ENCODE measurements around the gene VEZT. TPM values are rescaled to one million over a fixed set of nuclear protein-coding genes. Genes with fewer than 3 reads are reported as not detected.

Gene VEZT
- total and polyA plus RNA-seq, 9 of the 15 experiments (the other 6 are each of a cell fraction or from before 2014, with no cell fraction given) = 16.1 to 61.5 (median 32.6) TPM

DNA sequence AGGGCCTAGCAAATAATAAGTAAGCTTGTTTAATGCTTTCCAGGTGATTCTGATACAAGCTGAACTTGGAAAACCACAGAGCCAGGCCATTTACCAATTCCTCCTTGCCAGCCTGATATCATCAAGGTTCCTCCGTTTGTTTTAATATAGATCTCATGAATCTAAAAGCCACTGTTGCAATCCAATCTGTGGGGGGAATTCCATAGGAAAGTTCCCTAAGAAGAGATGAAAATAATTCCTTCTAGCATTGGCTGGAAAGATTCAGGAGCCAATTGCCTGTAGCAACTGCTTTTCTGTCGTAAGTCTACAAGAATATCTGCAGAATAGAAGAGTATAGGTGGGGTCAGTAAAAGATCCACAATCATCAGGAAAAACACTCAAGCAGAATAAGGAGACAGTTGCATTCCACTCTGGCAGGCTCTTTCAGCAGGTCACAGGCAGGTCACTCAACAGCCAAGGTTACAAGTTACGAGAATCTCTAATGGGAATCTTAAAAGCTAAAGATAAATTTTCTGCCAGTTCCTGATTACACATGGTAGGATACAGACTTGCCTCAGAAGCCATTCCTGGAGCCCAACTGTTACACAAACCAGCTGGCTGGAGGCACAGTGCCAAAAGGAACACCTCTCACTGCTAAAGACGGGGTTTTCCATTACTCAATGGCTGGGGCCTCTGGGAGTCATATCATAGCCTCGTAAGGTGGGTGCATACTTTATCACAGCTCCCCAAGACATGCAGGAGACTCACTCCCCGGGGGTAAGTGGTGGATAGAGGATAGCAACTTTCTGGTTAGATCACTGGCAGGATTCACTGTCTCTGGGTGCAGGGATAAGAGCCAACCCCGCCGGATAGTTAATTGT, 44.0 kb upstream of the VEZT start (continued):
- no peak for TF ChIP-seq POLR3A (IDR thresholded peaks at IDR 0.05; ENCODE audit: borderline replicate concordance, extremely low read depth, insufficient read depth, insufficient read length)
- no peak for TF ChIP-seq KLF6 (CRISPR knock-in tag; IDR thresholded peaks at IDR 0.05; ENCODE audit: borderline replicate concordance)
- no peak for TF ChIP-seq FOXJ2 (tag; IDR thresholded peaks at IDR 0.05)
- TF ChIP-seq, protein P1, sequence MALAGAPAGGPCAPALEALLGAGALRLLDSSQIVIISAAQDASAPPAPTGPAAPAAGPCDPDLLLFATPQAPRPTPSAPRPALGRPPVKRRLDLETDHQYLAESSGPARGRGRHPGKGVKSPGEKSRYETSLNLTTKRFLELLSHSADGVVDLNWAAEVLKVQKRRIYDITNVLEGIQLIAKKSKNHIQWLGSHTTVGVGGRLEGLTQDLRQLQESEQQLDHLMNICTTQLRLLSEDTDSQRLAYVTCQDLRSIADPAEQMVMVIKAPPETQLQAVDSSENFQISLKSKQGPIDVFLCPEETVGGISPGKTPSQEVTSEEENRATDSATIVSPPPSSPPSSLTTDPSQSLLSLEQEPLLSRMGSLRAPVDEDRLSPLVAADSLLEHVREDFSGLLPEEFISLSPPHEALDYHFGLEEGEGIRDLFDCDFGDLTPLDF (CRISPR knock-in tag; IDR thresholded peaks at IDR 0.05) = no peak
- TF ChIP-seq GTF2E2 (tag; IDR thresholded peaks at IDR 0.05) = no peak
- no peak for TF ChIP-seq ZNF696 (CRISPR knock-in tag; conservative IDR thresholded peaks at IDR 0.05)
- TF ChIP-seq, protein P2, sequence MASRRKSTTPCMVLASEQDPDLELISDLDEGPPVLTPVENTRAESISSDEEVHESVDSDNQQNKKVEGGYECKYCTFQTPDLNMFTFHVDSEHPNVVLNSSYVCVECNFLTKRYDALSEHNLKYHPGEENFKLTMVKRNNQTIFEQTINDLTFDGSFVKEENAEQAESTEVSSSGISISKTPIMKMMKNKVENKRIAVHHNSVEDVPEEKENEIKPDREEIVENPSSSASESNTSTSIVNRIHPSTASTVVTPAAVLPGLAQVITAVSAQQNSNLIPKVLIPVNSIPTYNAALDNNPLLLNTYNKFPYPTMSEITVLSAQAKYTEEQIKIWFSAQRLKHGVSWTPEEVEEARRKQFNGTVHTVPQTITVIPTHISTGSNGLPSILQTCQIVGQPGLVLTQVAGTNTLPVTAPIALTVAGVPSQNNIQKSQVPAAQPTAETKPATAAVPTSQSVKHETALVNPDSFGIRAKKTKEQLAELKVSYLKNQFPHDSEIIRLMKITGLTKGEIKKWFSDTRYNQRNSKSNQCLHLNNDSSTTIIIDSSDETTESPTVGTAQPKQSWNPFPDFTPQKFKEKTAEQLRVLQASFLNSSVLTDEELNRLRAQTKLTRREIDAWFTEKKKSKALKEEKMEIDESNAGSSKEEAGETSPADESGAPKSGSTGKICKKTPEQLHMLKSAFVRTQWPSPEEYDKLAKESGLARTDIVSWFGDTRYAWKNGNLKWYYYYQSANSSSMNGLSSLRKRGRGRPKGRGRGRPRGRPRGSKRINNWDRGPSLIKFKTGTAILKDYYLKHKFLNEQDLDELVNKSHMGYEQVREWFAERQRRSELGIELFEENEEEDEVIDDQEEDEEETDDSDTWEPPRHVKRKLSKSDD (conservative IDR thresholded peaks at IDR 0.05; ENCODE audit: low read length) = no peak
- peak; percentile 60 for TF ChIP-seq SMAD4 (CRISPR knock-in tag; conservative IDR thresholded peaks at IDR 0.05)
- no peak for TF ChIP-seq CBX5 (IDR thresholded peaks at IDR 0.05; ENCODE audit: borderline replicate concordance, low read depth)
- no peak for TF ChIP-seq E2F3 (CRISPR knock-in tag; IDR thresholded peaks at IDR 0.05)
- TF ChIP-seq POLR2A (conservative IDR thresholded peaks at IDR 0.05) = no peak
- TF ChIP-seq, protein P3, sequence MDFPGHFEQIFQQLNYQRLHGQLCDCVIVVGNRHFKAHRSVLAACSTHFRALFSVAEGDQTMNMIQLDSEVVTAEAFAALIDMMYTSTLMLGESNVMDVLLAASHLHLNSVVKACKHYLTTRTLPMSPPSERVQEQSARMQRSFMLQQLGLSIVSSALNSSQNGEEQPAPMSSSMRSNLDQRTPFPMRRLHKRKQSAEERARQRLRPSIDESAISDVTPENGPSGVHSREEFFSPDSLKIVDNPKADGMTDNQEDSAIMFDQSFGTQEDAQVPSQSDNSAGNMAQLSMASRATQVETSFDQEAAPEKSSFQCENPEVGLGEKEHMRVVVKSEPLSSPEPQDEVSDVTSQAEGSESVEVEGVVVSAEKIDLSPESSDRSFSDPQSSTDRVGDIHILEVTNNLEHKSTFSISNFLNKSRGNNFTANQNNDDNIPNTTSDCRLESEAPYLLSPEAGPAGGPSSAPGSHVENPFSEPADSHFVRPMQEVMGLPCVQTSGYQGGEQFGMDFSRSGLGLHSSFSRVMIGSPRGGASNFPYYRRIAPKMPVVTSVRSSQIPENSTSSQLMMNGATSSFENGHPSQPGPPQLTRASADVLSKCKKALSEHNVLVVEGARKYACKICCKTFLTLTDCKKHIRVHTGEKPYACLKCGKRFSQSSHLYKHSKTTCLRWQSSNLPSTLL (IDR thresholded peaks at IDR 0.05) = no peak
- TF ChIP-seq ETV5 (CRISPR knock-in tag; IDR thresholded peaks at IDR 0.05; ENCODE audit: low read depth) = no peak
- TF ChIP-seq GATAD2B (IDR thresholded peaks at IDR 0.05; ENCODE audit: borderline replicate concordance) = no peak
- peak; percentile 73; the same call in 1 of the 2 replicates for TF ChIP-seq NFATC3 (IDR thresholded peaks at IDR 0.05)
- TF ChIP-seq PTTG1 (tag; IDR thresholded peaks at IDR 0.05; ENCODE audit: low read depth) = no peak
- TF ChIP-seq ILK (tag; IDR thresholded peaks at IDR 0.05; ENCODE audit: borderline replicate concordance, low read depth) = no peak
- TF ChIP-seq, protein P4, sequence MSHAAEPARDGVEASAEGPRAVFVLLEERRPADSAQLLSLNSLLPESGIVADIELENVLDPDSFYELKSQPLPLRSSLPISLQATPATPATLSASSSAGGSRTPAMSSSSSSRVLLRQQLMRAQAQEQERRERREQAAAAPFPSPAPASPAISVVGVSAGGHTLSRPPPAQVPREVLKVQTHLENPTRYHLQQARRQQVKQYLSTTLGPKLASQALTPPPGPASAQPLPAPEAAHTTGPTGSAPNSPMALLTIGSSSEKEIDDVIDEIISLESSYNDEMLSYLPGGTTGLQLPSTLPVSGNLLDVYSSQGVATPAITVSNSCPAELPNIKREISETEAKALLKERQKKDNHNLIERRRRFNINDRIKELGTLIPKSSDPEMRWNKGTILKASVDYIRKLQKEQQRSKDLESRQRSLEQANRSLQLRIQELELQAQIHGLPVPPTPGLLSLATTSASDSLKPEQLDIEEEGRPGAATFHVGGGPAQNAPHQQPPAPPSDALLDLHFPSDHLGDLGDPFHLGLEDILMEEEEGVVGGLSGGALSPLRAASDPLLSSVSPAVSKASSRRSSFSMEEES (CRISPR knock-in tag; IDR thresholded peaks at IDR 0.05) = no peak
- TF ChIP-seq RAD21 (CRISPR knock-in tag; conservative IDR thresholded peaks at IDR 0.05 in 1 of 2, IDR thresholded peaks at IDR 0.05 in 1 of 2) = no peak
- no peak for TF ChIP-seq ZBTB8A (IDR thresholded peaks at IDR 0.05; ENCODE audit: partially characterized antibody)
- peak; percentile 70 for TF ChIP-seq STAT5A (IDR thresholded peaks at IDR 0.05; ENCODE audit: borderline replicate concordance, low read length)

Data from K562 (cell line).